H1 (cell line): ENCODE data around the gene THAP2. TPM values are rescaled to one million over a fixed set of nuclear protein-coding genes. Genes with fewer than 3 reads are reported as not detected.
"Not testable (repeated sequence)": the region's sequence is repeated elsewhere in the genome, so short reads cannot be mapped to it uniquely, and the experiment has no call there.

Experiments used
- CTCF ChIA-PET: fragments of 300-600 bp; sonication (Branson Sonifier 250); formaldehyde crosslinking; loops from one replicate; lab custom pipeline; 2021; ENCODE audit not compliant: partially characterized antibody; lab: Charles Lee
- POLR2A ChIA-PET: fragments of 300-600 bp; sonication (Branson Sonifier 250); formaldehyde crosslinking; loops from one replicate; lab custom pipeline; 2021; ENCODE audit warnings: inconsistent platforms; ENCODE audit not compliant: partially characterized antibody; lab: Charles Lee
- DNase-seq, 2 experiments: peaks; one replicate each; pipeline versions ENCODE4 v3.0.0 to v3.0.0-alpha.2; 2010 to 2022; ENCODE audit warnings: low spot score in 2 of 2, low read depth in 1 of 2, mixed read lengths in 1 of 2
- FAIRE-seq: peaks from 2 replicates; lab custom pipeline; 2011; peaks lifted over from hg19 to GRCh38; lab: Jason Lieb, UNC
- H2AFZ ChIP-seq: 2 replicates; pipeline ENCODE4 v1.8.1; 2012; ENCODE audit warnings: low read length, inconsistent platforms
- H2AK5ac ChIP-seq: 2 replicates; pipeline ENCODE4 v1.6.1; 2013; ENCODE audit warnings: low read depth, low read length
- H2BK120ac ChIP-seq: replicated peaks from 2 replicates; pipeline ENCODE3; 2013; ENCODE audit warnings: low read depth, low read length, inconsistent platforms
- H2BK12ac ChIP-seq: 2 replicates; pipeline ENCODE4 v1.6.1; 2013; ENCODE audit warnings: low read depth, low read length
- H2BK15ac ChIP-seq: 2 replicates; pipeline ENCODE4 v1.6.1; 2013; ENCODE audit warnings: low read length
- H2BK20ac ChIP-seq: 2 replicates; pipeline ENCODE4 v1.6.1; 2013; ENCODE audit warnings: low read length
- H2BK5ac ChIP-seq: 2 replicates; pipeline ENCODE4 v1.6.1; 2013; ENCODE audit warnings: low read depth, low read length
- H3K14ac ChIP-seq: 2 replicates; pipeline ENCODE4 v1.6.1; 2013; ENCODE audit warnings: inconsistent platforms; ENCODE audit not compliant: insufficient read length
- H3K18ac ChIP-seq: 2 replicates; pipeline ENCODE4 v1.6.1; 2013; ENCODE audit warnings: low read length; ENCODE audit errors: extremely low read depth
- H3K23ac ChIP-seq: 2 replicates; pipeline ENCODE4 v1.6.1; 2013; ENCODE audit warnings: inconsistent platforms; ENCODE audit not compliant: insufficient read length
- H3K23me2 ChIP-seq: 2 replicates; pipeline ENCODE4 v1.6.1; 2013; ENCODE audit warnings: low read depth, low read length
- H3K27ac ChIP-seq: 2 replicates; pipeline ENCODE4 v1.6.1; 2011; ENCODE audit warnings: low read depth, low read length, inconsistent platforms
- H3K27me3 ChIP-seq, 4 experiments: replicated peaks in 1 of 4; 1 replicate in 1 of 4; 2 replicates in 3 of 4; pipeline versions ENCODE4 v1.6.1 to v1.8.1; 2011 to 2013; ENCODE audit warnings: low read length in 3 of 4, mild to moderate bottlenecking in 3 of 4, inconsistent platforms in 2 of 4, mixed read lengths in 2 of 4, moderate library complexity in 1 of 4; ENCODE audit not compliant: control insufficient read depth in 3 of 4, insufficient read depth in 3 of 4; ENCODE audit errors: extremely low read depth in 1 of 4
- H3K36me3 ChIP-seq, 4 experiments: 2 replicates each; pipeline versions ENCODE4 v1.6.1 to v1.8.1; 2011 to 2013; ENCODE audit warnings: mild to moderate bottlenecking in 4 of 4, low read length in 3 of 4, moderate library complexity in 2 of 4, control low read depth in 1 of 4, inconsistent platforms in 1 of 4; ENCODE audit not compliant: insufficient read depth in 4 of 4, control insufficient read depth in 2 of 4
- H3K4ac ChIP-seq: replicated peaks from 2 replicates; pipeline ENCODE3; 2013; ENCODE audit warnings: low read length, low read depth, mixed read lengths, inconsistent platforms; ENCODE audit not compliant: insufficient read length
- H3K4me1 ChIP-seq, 4 experiments: replicated peaks in 1 of 4; 1 replicate in 1 of 4; 2 replicates in 3 of 4; pipeline versions ENCODE4 v1.6.1 to v1.8.1; 2011 to 2013; ENCODE audit warnings: low read length in 3 of 4, inconsistent platforms in 2 of 4, mixed read lengths in 1 of 4; ENCODE audit not compliant: insufficient read depth in 4 of 4, control insufficient read depth in 3 of 4
- H3K4me2 ChIP-seq, 2 experiments: 2 replicates each; pipeline versions ENCODE4 v1.6.1 to v1.8.1; 2011 to 2013; ENCODE audit warnings: low read depth in 2 of 2, low read length in 2 of 2, control low read depth in 1 of 2, inconsistent platforms in 1 of 2, mild to moderate bottlenecking in 1 of 2; ENCODE audit not compliant: insufficient read depth in 1 of 2
- H3K4me3 ChIP-seq, 4 experiments: fragments of 200-600, 300-600 bp in 1 of 4; sonication (generic), shearing (Covaris generic), sonication (Bioruptor Twin) in 1 of 4; 2 replicates each; pipeline versions ENCODE4 v1.5.1 to v1.8.1; 2011 to 2016; ENCODE audit warnings: low read length in 4 of 4, low read depth in 3 of 4, control low read depth in 2 of 4, inconsistent platforms in 2 of 4, mild to moderate bottlenecking in 2 of 4, mixed read lengths in 1 of 4, moderate library complexity in 1 of 4; ENCODE audit not compliant: insufficient read depth in 2 of 4; ENCODE audit errors: extremely low read depth in 1 of 4
- H3K56ac ChIP-seq: replicated peaks from 2 replicates; pipeline ENCODE3; 2013; ENCODE audit warnings: low read depth, mild to moderate bottlenecking, mixed read lengths, low read length, inconsistent platforms; ENCODE audit not compliant: insufficient read length
- H3K79me1 ChIP-seq: 2 replicates; pipeline ENCODE4 v1.6.1; 2013; ENCODE audit warnings: low read depth, low read length, control low read depth
- H3K79me2 ChIP-seq, 2 experiments: 2 replicates each; pipeline versions ENCODE4 v1.6.1 to v1.8.1; 2012 to 2013; ENCODE audit warnings: low read length in 2 of 2, mild to moderate bottlenecking in 2 of 2, inconsistent platforms in 1 of 2; ENCODE audit not compliant: insufficient read depth in 2 of 2, control insufficient read depth in 1 of 2
- H3K9ac ChIP-seq, 4 experiments: replicated peaks in 1 of 4; 1 replicate in 1 of 4; 2 replicates in 3 of 4; pipeline versions ENCODE4 v1.6.1 to v1.8.1; 2011 to 2013; ENCODE audit warnings: low read depth in 3 of 4, low read length in 3 of 4, control low read depth in 2 of 4, mild to moderate bottlenecking in 2 of 4, moderate library complexity in 2 of 4, inconsistent platforms in 1 of 4; ENCODE audit errors: extremely low read depth in 1 of 4
- H3K9me3 ChIP-seq, 2 experiments: 2 replicates each; pipeline versions ENCODE4 v1.6.1 to v1.8.1; 2012 to 2013; ENCODE audit warnings: mild to moderate bottlenecking in 2 of 2, moderate library complexity in 2 of 2, control low read depth in 1 of 2, inconsistent platforms in 1 of 2, low read depth in 1 of 2, low read length in 1 of 2, mixed read lengths in 1 of 2; ENCODE audit not compliant: insufficient read depth in 2 of 2
- H4K20me1 ChIP-seq, 2 experiments: replicated peaks in 1 of 2; 2 replicates each; pipeline versions ENCODE3 to v1.8.1; 2011 to 2013; ENCODE audit warnings: inconsistent platforms in 2 of 2, low read length in 2 of 2, mild to moderate bottlenecking in 1 of 2; ENCODE audit not compliant: insufficient read depth in 2 of 2, control insufficient read depth in 1 of 2
- H4K5ac ChIP-seq: 2 replicates; pipeline ENCODE4 v1.6.1; 2013; ENCODE audit warnings: low read length, low read depth, mixed read lengths, inconsistent platforms; ENCODE audit not compliant: insufficient read length
- H4K8ac ChIP-seq: 2 replicates; pipeline ENCODE4 v1.8.0; 2013; ENCODE audit warnings: mild to moderate bottlenecking, moderate library complexity, low read length, inconsistent platforms; ENCODE audit not compliant: insufficient read depth; ENCODE audit errors: extremely low read depth
- H4K91ac ChIP-seq: replicated peaks from 2 replicates; pipeline ENCODE3; 2013; ENCODE audit warnings: low read length, mixed read lengths, inconsistent platforms; ENCODE audit not compliant: insufficient read length
- TAF1 ChIP-seq: IDR thresholded peaks from 2 replicates; pipeline ENCODE4 v1.6.1; 2011; ENCODE audit warnings: mild to moderate bottlenecking, low read depth, low read length
- TEAD4 ChIP-seq: IDR thresholded peaks from 2 replicates; pipeline ENCODE4 v1.6.1; 2012; ENCODE audit warnings: low read depth, low read length, inconsistent platforms, mixed read lengths
- WGBS, 2 experiments: shearing (Covaris generic) in 1 of 2; methylation state at CpG; one replicate each; pipeline versions ENCODE4 v1.1.6 to v1.1.7; 2013 to 2015; ENCODE audit warnings: low lambda C conversion rate in 2 of 2, mixed read lengths in 2 of 2, inconsistent platforms in 1 of 2, low coverage in 1 of 2, missing lambda C conversion rate in 1 of 2; ENCODE audit not compliant: insufficient replicate concordance in 2 of 2, insufficient coverage in 1 of 2, insufficient read length in 1 of 2; ENCODE audit errors: extremely low coverage in 1 of 2, missing lambda C conversion rate in 1 of 2; 5-methylcytosine and 5-hydroxymethylcytosine counted together
- polyA plus RNA-seq, 7 experiments: library from polyadenylated mRNA; depleted of rRNA in 3 of 7; stranded (reverse) in 5 of 7; unstranded in 2 of 7; fragments of >200 nt in 5 of 7; fragments of 200-250 nt in 2 of 7; gene quantifications; 1 replicate in 5 of 7; 2 replicates in 1 of 7; 4 replicates in 1 of 7; pipeline versions ENCODE4 v1.2.1 to v1.2.3, GENCODE V29; 2011 to 2013; ENCODE audit warnings: missing spikeins in 2 of 7, mixed read lengths in 2 of 7
- total RNA-seq: library from RNA; stranded (reverse); fragmentation: NEBNext Ultra II Directional; extraction: Animal tissue kit (Norgen Biotek cat#: 25700); gene quantifications from 2 replicates; pipeline ENCODE4 v1.2.1, GENCODE V29; 2021

THAP2 gene
- total and polyA plus RNA-seq, 2 of the 8 experiments (the other 6 are each of a cell fraction or from before 2014, with no cell fraction given) = 1.8 to 5.3 TPM

DNA sequence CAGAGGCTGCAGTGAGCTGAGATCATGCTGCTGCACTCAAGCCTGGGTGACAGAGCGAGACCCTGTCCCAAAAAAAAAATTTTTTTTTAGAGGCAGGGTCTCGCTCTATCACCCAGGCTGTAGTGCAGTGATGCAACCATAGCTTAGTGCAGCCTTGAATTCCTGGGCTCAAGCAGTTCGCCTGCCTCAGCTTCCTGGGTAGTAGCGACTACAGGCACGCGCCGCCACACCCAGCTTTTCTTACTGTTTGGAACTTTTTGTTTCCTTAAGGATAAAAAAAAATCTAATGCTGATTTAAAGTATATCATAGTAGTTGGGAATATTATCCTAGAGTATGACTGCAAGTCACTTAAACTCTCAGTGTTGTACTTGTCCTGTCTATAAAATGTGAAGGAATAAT lies 29.0 kb downstream of the THAP2 start (continued):
- TF ChIP-seq TEAD4 = no peak
- no peak for TF ChIP-seq TAF1

DNA sequence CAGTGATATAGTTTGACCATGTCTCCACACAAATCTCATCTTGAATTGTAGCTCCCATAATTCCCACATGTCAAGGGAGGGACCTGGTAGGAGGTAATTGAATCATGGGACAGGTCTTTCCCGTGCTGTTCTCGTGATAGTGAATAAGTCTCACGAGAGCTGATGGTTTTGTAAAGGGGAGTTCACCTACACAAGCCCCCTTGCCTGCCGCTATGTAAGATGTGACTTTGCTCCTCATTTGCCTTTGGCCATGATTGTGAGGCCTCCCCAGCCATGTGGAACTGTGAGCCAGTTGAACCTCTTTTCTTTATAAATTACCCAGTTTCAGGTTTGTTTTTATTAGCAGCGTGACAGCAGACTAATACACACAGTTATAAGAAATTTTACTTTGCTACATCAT lies 29.6 kb downstream of the THAP2 start:
- H2BK5ac ChIP-seq, H3K9me3 ChIP-seq, H4K8ac ChIP-seq, H2AK5ac ChIP-seq, H3K23me2 ChIP-seq, H3K14ac ChIP-seq, H3K36me3 ChIP-seq, FAIRE-seq, H3K79me2 ChIP-seq, H3K4me3 ChIP-seq, H3K79me1 ChIP-seq, H3K56ac ChIP-seq, H3K9ac ChIP-seq, POLR2A ChIA-PET, H2BK20ac ChIP-seq, H3K27ac ChIP-seq, H2BK12ac ChIP-seq, H3K4ac ChIP-seq, H3K4me2 ChIP-seq, DNase-seq, H3K18ac ChIP-seq, H4K20me1 ChIP-seq, H2AFZ ChIP-seq, H3K4me1 ChIP-seq, H4K5ac ChIP-seq, H2BK120ac ChIP-seq, H4K91ac ChIP-seq, H2BK15ac ChIP-seq, H3K23ac ChIP-seq, H3K27me3 ChIP-seq: not testable (repeated sequence)
- CTCF ChIA-PET = interaction anchor here (0.8 to 1.3 kb wide), 2 partner anchors 15 to 53 kb away, joined by 3 read pairs; no protein-coding TSS in a partner anchor
- 93% methylated on average over 5 of the region's 5 CpGs; no CpG with 5 or more reads in 1 of the 2 experiments for WGBS, 2 experiments
